ENCODE data around the gene MYO9A. TPM values are rescaled to one million over a fixed set of nuclear protein-coding genes. Genes with fewer than 3 reads are reported as not detected.

Gene MYO9A
- total and polyA plus RNA-seq, 2 experiments from 2014 or later, result 13.1 to 42.8 TPM

DNA sequence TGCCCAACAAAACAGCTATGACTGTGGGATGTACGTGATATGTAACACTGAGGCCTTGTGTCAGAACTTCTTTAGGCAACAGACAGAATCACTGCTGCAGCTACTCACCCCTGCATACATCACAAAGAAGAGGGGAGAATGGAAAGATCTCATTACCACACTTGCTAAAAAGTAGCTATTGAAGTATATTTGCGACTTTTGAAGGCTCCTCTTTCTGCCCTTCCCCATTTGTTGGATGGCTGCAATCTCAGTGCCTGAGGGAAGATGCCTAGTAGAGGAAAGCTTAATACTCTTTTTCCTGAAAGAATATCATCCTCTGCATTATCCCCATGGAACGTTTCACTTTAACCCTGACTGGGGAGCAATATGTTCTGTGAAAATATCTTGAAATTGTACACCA, 22.1 kb upstream of the MYO9A start:
- Histone ChIP-seq H3K4me1 (ENCODE audit: insufficient read depth) (peaks cover 9% of the 10 kb centered on the region), H4K20me1 (ENCODE audit: insufficient read depth, poor library complexity, severe bottlenecking) (no peaks in the 10 kb centered on the region), H3K79me2 (no peaks in the 10 kb centered on the region), H3K27ac (no peak overlapping the region), H2AFZ (no peak overlapping the region), H3K27me3 (no peaks in the 10 kb centered on the region), H3K9me2 (replicated peaks; ENCODE audit: insufficient read depth) (no peaks in the 10 kb centered on the region), H3K9me3 (ENCODE audit: low read depth) (no peaks in the 10 kb centered on the region), H3K36me3 (replicated peaks; ENCODE audit: insufficient read depth, low read depth) (no peaks in the 10 kb centered on the region), H3K4me2 (no peak overlapping the region), H3K4me3 (no peak overlapping the region)
- DNase-seq (ENCODE audit: low spot score), result no peak
- 82% methylated on average over 3 of the region's 3 CpGs for WGBS (ENCODE audit: low lambda C conversion rate, missing lambda C conversion rate)
- TF ChIP-seq EZH2 (IDR thresholded peaks at IDR 0.05; ENCODE audit: borderline replicate concordance), result no peak
- no peak for TF ChIP-seq CTCF (IDR thresholded peaks at IDR 0.05; ENCODE audit: poor library complexity)
- TF ChIP-seq EZH2phosphoT487 (IDR thresholded peaks at IDR 0.05; ENCODE audit: low read depth, severe bottlenecking, unreplicated experiment), result no peak

- no peak overlapping the region for H2AFZ ChIP-seq
- TF ChIP-seq CTCF (IDR thresholded peaks at IDR 0.05; ENCODE audit: poor library complexity), result no peak
- no peak for TF ChIP-seq EZH2 (IDR thresholded peaks at IDR 0.05; ENCODE audit: borderline replicate concordance)
- no peak for TF ChIP-seq EZH2phosphoT487 (IDR thresholded peaks at IDR 0.05; ENCODE audit: low read depth, severe bottlenecking, unreplicated experiment)
- no peaks in the 10 kb centered on the region for H3K36me3 ChIP-seq (replicated peaks; ENCODE audit: insufficient read depth, low read depth)
- 94% methylated on average over 4 of the region's 4 CpGs for WGBS (ENCODE audit: low lambda C conversion rate, missing lambda C conversion rate)
- peaks cover 9% of the 10 kb centered on the region for H3K4me1 ChIP-seq (ENCODE audit: insufficient read depth)
- no peak overlapping the region for H3K4me3 ChIP-seq
- H3K9me2 ChIP-seq (replicated peaks; ENCODE audit: insufficient read depth), result no peaks in the 10 kb centered on the region
- H3K9me3 ChIP-seq (ENCODE audit: low read depth), result no peaks in the 10 kb centered on the region
- no peaks in the 10 kb centered on the region for H4K20me1 ChIP-seq (ENCODE audit: insufficient read depth, poor library complexity, severe bottlenecking)
- H3K79me2 ChIP-seq, result no peaks in the 10 kb centered on the region
- no peaks in the 10 kb centered on the region for H3K27me3 ChIP-seq
- no peak overlapping the region for H3K27ac ChIP-seq
- DNase-seq (ENCODE audit: low spot score), result no peak
- no peak overlapping the region for H3K4me2 ChIP-seq
Observed at GRCh38 chr15:72139667-72140066, 21.7 kb upstream of the MYO9A start.

DNA sequence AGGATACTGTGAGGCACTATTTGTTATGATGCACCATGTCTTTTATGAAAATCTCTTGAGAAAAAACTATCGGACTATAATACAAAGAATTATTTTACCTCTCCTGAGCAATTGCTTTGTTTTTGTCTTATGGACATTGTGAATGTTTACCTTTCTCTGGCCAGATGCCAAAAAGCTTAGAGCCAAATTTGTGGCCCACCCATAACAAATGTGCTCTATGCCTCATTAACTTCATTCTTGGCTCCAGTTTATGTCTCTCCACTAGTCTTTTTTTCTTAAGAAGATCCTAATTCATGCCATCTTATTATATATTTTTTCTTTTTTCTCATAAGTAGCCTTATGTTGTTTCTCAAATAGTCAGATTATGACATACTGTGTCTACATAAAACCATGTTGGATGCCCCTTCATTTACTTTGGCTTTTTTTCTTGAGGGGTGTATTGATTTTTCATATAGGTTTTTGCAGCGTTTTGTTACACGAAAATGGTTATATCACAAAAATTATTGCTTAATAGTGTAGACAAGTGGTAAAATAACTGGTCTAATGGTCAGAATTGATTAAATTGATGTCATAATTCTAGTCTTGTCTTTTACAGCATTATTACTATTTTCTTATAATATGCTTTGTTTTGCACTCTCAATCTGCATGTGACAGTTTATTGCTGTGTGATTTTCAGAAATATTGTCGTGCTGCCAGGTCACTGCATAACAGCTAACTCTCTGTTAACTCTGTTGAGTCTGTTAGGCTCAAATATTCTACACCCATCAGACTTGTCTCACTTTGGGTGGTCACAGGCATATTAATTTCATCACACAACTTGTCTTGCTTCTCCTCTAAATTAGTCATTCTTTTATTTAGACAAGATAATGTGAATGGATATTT, 18.5 kb upstream of the MYO9A start:
- H3K27me3 ChIP-seq, result no peaks in the 10 kb centered on the region
- 74% methylated on average over 4 of the region's 4 CpGs for WGBS (ENCODE audit: low lambda C conversion rate, missing lambda C conversion rate)
- H3K9me3 ChIP-seq (ENCODE audit: low read depth), result no peaks in the 10 kb centered on the region
- H4K20me1 ChIP-seq (ENCODE audit: insufficient read depth, poor library complexity, severe bottlenecking), result no peaks in the 10 kb centered on the region
- TF ChIP-seq EZH2phosphoT487 (IDR thresholded peaks at IDR 0.05; ENCODE audit: low read depth, severe bottlenecking, unreplicated experiment) (no peak), CTCF (IDR thresholded peaks at IDR 0.05; ENCODE audit: poor library complexity) (no peak), EZH2 (IDR thresholded peaks at IDR 0.05; ENCODE audit: borderline replicate concordance) (no peak)
- no peaks in the 10 kb centered on the region for H3K36me3 ChIP-seq (replicated peaks; ENCODE audit: insufficient read depth, low read depth)
- no peak for DNase-seq (ENCODE audit: low spot score)
- peaks cover 4% of the 10 kb centered on the region for H3K4me1 ChIP-seq (ENCODE audit: insufficient read depth)
- no peaks in the 10 kb centered on the region for H3K79me2 ChIP-seq
- H3K27ac ChIP-seq, result no peak overlapping the region
- no peaks in the 10 kb centered on the region for H3K9me2 ChIP-seq (replicated peaks; ENCODE audit: insufficient read depth)
- no peak overlapping the region for H3K4me2 ChIP-seq
- no peak overlapping the region for H3K4me3 ChIP-seq
- H2AFZ ChIP-seq, result no peak overlapping the region

Data from hepatocyte (in vitro differentiated cells).